Astrocyte (in vitro differentiated cells and primary cell): ENCODE data around the gene CYBC1. TPM values are rescaled to one million over a fixed set of nuclear protein-coding genes. Genes with fewer than 3 reads are reported as not detected.
"Not testable (repeated sequence)": the region's sequence is repeated elsewhere in the genome, so short reads cannot be mapped to it uniquely, and the experiment has no call there.

Source experiments
- DNase-seq: peaks from one replicate; pipeline ENCODE4 v3.0.0-alpha.2; 2010; ENCODE audit warnings: low read depth
- FAIRE-seq: peaks from 2 replicates; lab custom pipeline; 2011; peaks lifted over from hg19 to GRCh38; lab: Jason Lieb, UNC
- H2AFZ ChIP-seq: 2 replicates; pipeline ENCODE4 v1.6.0; 2012; ENCODE audit warnings: low read depth, low read length, inconsistent platforms
- H3K27ac ChIP-seq: 2 replicates; pipeline ENCODE4 v1.5.1; 2011; ENCODE audit warnings: low read depth, low read length, inconsistent platforms
- H3K27me3 ChIP-seq: 2 replicates; pipeline ENCODE4 v1.6.0; 2011; ENCODE audit warnings: low read length, inconsistent platforms; ENCODE audit not compliant: insufficient read depth
- H3K36me3 ChIP-seq: 2 replicates; pipeline ENCODE4 v1.5.1; 2011; ENCODE audit warnings: low read length, inconsistent platforms; ENCODE audit not compliant: insufficient read depth
- H3K4me1 ChIP-seq: 2 replicates; pipeline ENCODE4 v1.5.1; 2011; ENCODE audit warnings: low read length, inconsistent platforms; ENCODE audit not compliant: insufficient read depth
- H3K4me2 ChIP-seq: 2 replicates; pipeline ENCODE4 v1.6.0; 2012; ENCODE audit warnings: low read length, inconsistent platforms
- H3K4me3 ChIP-seq: 2 replicates; pipeline ENCODE4 v1.5.1; 2011; ENCODE audit warnings: low read depth, mild to moderate bottlenecking, low read length, inconsistent platforms; ENCODE audit not compliant: insufficient read depth
- H3K79me2 ChIP-seq: 2 replicates; pipeline ENCODE4 v1.6.0; 2012; ENCODE audit warnings: mild to moderate bottlenecking, low read length, inconsistent platforms; ENCODE audit not compliant: insufficient read depth
- H3K9ac ChIP-seq: 2 replicates; pipeline ENCODE4 v1.6.0; 2012; ENCODE audit warnings: mild to moderate bottlenecking, low read length, inconsistent platforms
- H3K9me3 ChIP-seq: 2 replicates; pipeline ENCODE4 v1.5.1; 2012; ENCODE audit warnings: low read depth, mild to moderate bottlenecking, low read length, inconsistent platforms; ENCODE audit not compliant: insufficient read depth
- H4K20me1 ChIP-seq: 2 replicates; pipeline ENCODE4 v1.6.0; 2012; ENCODE audit warnings: low read length, inconsistent platforms; ENCODE audit not compliant: insufficient read depth
- H3K27ac Mint-ChIP-seq: one replicate; pipeline ENCODE4 v1.8.0; 2021; ENCODE audit warnings: mild to moderate bottlenecking, mixed read lengths; ENCODE audit not compliant: unreplicated experiment
- H3K27me3 Mint-ChIP-seq: one replicate; pipeline ENCODE4 v1.8.0; 2021; ENCODE audit warnings: low read depth, mixed read lengths; ENCODE audit not compliant: unreplicated experiment
- H3K36me3 Mint-ChIP-seq: one replicate; pipeline ENCODE4 v1.8.0; 2021; ENCODE audit warnings: low read depth, mixed read lengths; ENCODE audit not compliant: unreplicated experiment
- H3K4me1 Mint-ChIP-seq: one replicate; pipeline ENCODE4 v1.8.0; 2021; ENCODE audit warnings: low read depth, mixed read lengths; ENCODE audit not compliant: unreplicated experiment
- H3K4me3 Mint-ChIP-seq: one replicate; pipeline ENCODE4 v1.8.0; 2021; ENCODE audit warnings: mild to moderate bottlenecking, moderate library complexity, mixed read lengths; ENCODE audit not compliant: unreplicated experiment
- H3K9me3 Mint-ChIP-seq: one replicate; pipeline ENCODE4 v1.8.0; 2021; ENCODE audit warnings: mild to moderate bottlenecking, mixed read lengths; ENCODE audit not compliant: unreplicated experiment
- EZH2 ChIP-seq: IDR thresholded peaks from 2 replicates; pipeline ENCODE4 v1.6.1; 2012; ENCODE audit warnings: mild to moderate bottlenecking, low read length, inconsistent platforms; ENCODE audit not compliant: insufficient read depth
- total RNA-seq: library from RNA; stranded (reverse); gene quantifications from 2 replicates; pipeline ENCODE4 v1.2.1, GENCODE V29; 2021
- TF ChIP-seq, protein P1 (sequence below): IDR thresholded peaks from 2 replicates; pipeline ENCODE4 v1.5.1; 2011; ENCODE audit warnings: low read depth, mild to moderate bottlenecking, inconsistent platforms, low read length, moderate library complexity; ENCODE audit not compliant: insufficient read depth

The CYBC1 gene
- total RNA-seq, 1 donor from 2014 or later: 67.3 TPM

DNA sequence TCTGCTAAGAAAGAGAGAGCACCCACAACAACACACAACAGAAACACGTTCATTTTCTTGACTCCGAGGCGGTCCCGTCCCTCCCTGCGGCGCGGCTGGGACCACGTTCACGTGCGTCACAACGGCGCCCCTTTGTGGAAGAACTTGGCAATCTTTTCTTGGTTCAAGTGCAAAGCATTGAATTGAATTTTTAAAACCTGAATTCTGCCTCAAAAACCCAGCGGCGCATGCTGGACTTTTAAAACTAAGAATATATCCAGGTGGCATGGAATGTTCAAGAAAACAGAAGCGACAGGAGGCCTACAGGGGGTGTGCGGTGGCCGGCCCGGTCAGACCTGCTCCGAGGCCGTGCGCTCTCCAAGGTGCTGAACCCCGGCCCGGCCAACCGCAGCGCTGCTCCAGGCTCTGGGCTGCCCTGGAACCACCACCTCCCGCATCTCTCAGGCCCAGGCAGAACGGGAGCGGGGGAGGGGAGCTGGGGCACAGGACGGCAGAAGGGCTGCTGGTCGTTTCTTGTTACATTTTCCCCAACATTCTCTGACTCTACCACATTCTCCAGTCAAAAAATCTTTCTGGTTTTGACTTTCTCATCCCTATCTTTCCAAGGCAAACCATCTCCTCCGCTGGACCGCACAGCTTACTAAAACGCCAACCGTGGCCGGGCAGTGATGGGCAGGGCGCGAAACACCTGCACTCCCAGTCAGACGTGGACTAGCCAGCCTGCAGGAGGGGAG, 35.8 kb downstream of the CYBC1 start:
- Histone ChIP-seq H3K79me2 (peaks cover 2% of the 10 kb centered on the region), H3K4me1 (peaks cover 7% of the 10 kb centered on the region), H3K9ac (no peak overlapping the region), H2AFZ (no peak overlapping the region), H4K20me1 (peaks cover 50% of the 10 kb centered on the region), H3K36me3 (no peaks in the 10 kb centered on the region), H3K27ac (no peak overlapping the region), H3K4me2 (peak overlapping the region; percentile 69), H3K9me3 (no peaks in the 10 kb centered on the region), H3K4me3 (no peak overlapping the region), H3K27me3 (no peaks in the 10 kb centered on the region)
- no peaks in the 10 kb centered on the region for H3K27me3 Mint-ChIP-seq
- peaks cover under 1% of the 10 kb centered on the region for H3K4me1 Mint-ChIP-seq
- peak overlapping the region; percentile 76 for H3K4me3 Mint-ChIP-seq
- TF ChIP-seq, protein P1, sequence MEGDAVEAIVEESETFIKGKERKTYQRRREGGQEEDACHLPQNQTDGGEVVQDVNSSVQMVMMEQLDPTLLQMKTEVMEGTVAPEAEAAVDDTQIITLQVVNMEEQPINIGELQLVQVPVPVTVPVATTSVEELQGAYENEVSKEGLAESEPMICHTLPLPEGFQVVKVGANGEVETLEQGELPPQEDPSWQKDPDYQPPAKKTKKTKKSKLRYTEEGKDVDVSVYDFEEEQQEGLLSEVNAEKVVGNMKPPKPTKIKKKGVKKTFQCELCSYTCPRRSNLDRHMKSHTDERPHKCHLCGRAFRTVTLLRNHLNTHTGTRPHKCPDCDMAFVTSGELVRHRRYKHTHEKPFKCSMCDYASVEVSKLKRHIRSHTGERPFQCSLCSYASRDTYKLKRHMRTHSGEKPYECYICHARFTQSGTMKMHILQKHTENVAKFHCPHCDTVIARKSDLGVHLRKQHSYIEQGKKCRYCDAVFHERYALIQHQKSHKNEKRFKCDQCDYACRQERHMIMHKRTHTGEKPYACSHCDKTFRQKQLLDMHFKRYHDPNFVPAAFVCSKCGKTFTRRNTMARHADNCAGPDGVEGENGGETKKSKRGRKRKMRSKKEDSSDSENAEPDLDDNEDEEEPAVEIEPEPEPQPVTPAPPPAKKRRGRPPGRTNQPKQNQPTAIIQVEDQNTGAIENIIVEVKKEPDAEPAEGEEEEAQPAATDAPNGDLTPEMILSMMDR: peak; percentile 54
- TF ChIP-seq EZH2: no peak
- H3K9me3 Mint-ChIP-seq: no peaks in the 10 kb centered on the region
- DNase-seq (peak; percentile 22), FAIRE-seq (no peak)
- no peak overlapping the region for H3K27ac Mint-ChIP-seq
- peaks cover under 1% of the 10 kb centered on the region for H3K36me3 Mint-ChIP-seq

DNA sequence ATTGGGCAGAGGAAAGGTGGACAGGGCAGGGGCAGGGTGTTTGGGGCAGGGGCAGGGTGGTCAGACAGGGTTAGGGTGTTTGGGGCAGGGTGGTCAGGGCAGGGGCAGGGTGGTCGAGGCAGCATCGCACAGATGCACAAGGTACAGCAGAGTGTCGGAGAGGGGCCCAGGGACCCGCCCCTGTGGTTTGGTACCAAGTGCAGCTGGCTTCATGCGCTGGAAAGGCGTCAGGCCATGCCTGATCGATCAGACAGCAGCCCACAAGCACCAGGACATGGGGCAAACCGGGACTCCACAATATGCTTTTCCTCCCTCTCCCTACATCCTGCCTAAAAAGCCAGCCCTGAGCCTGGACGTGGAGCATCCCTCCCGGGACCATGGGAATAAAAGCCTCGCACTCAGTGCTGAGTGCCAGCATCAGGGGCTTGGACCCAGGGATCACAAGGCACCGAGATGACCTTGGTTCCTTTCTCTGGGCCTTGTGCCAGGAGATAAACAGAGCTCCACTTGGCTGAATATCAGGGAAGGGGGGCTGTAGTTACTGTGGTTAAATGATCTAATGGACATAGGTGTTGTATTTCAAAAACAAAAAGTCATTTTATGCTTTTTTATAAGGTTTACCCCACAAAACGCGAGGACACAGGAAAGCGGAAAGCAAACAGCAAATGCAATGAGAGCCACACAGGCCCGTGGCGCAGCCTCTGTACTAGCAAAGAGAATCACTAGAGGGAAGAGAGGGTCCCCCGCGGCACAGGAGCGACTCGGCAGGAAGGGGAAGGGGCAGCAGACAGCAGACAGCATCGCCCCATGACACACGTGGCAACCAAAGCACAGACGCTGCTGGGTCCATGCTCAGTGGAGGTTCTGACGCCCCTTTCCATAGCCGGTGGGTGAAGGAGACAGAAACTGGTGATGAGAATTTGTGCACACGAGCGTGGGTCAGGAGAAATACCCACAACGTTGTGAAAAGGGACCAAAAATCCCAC, 37.7 kb downstream of the CYBC1 start:
- TF ChIP-seq EZH2: no peak
- H3K4me3 ChIP-seq: no peak overlapping the region
- H3K79me2 ChIP-seq: peaks cover under 1% of the 10 kb centered on the region
- no peak overlapping the region for H3K4me2 ChIP-seq
- no peak overlapping the region for H2AFZ ChIP-seq
- H3K36me3 ChIP-seq: no peaks in the 10 kb centered on the region
- DNase-seq (no peak), FAIRE-seq (no peak)
- no peaks in the 10 kb centered on the region for H3K4me1 Mint-ChIP-seq
- peaks cover 3% of the 10 kb centered on the region for H3K4me1 ChIP-seq
- H3K9ac ChIP-seq: no peak overlapping the region
- no peaks in the 10 kb centered on the region for H3K36me3 Mint-ChIP-seq
- peak overlapping the region; percentile 21 for H3K4me3 Mint-ChIP-seq
- H3K9me3 ChIP-seq: no peaks in the 10 kb centered on the region
- no peak overlapping the region for H3K27ac ChIP-seq
- no peaks in the 10 kb centered on the region for H3K27me3 ChIP-seq
- peaks cover 62% of the 10 kb centered on the region for H4K20me1 ChIP-seq
- no peak overlapping the region for H3K27ac Mint-ChIP-seq
- no peaks in the 10 kb centered on the region for H3K27me3 Mint-ChIP-seq
- H3K9me3 Mint-ChIP-seq: no peaks in the 10 kb centered on the region

DNA sequence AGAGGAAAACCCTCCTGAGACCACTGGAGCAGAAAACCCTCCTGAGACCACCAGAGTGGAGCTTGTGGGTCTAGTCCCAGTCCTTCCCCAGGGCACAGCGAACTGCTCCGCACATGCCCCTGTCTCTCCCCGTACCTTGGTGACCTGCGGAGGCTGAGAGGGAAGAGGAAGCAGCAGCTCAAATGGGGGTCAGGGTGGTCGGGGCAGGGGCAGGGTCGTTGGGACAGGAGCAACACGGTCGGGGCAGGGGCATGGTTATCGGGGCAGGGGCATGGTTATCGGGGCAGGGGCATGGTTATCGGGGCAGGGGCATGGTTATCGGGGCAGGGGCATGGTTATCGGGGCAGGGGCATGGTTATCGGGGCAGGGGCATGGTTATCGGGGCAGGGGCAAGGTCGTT, 38.5 kb downstream of the CYBC1 start:
- H3K27me3 ChIP-seq, H3K27ac ChIP-seq, H3K4me1 ChIP-seq, H3K4me3 Mint-ChIP-seq, H3K4me3 ChIP-seq, FAIRE-seq, H3K9ac ChIP-seq, DNase-seq, H2AFZ ChIP-seq, H3K4me2 ChIP-seq, H3K36me3 ChIP-seq, H3K9me3 ChIP-seq, H3K79me2 ChIP-seq, H3K9me3 Mint-ChIP-seq, H3K27ac Mint-ChIP-seq, H3K4me1 Mint-ChIP-seq, H3K27me3 Mint-ChIP-seq, H3K36me3 Mint-ChIP-seq: not testable (repeated sequence)
- H4K20me1 ChIP-seq: peaks cover 66% of the 10 kb centered on the region
